Fibroblast of pulmonary artery (primary cell): ENCODE measurements around the gene PKMYT1.

ENCODE experiments used
- DNase-seq: peaks from one replicate; pipeline ENCODE4 v3.0.0-alpha.2; 2010; ENCODE audit warnings: low read depth
- H3K4me3 ChIP-seq: replicated peaks from 2 replicates; pipeline ENCODE4 v1.5.1; 2011; ENCODE audit warnings: low read depth, mild to moderate bottlenecking, control low read depth, low read length, moderate library complexity
- CTCF ChIP-seq: IDR thresholded peaks from 2 replicates; pipeline ENCODE4 v1.5.1; 2011; ENCODE audit warnings: mild to moderate bottlenecking, control low read depth, low read length, inconsistent platforms; ENCODE audit errors: missing control alignments

PKMYT1 gene

GRCh38 chr16:3022208-3022683, 42.0 kb upstream of the PKMYT1 start:
- peak; percentile 95 for DNase-seq
- peak overlapping the region; percentile 80 for H3K4me3 ChIP-seq
- TF ChIP-seq CTCF, result no peak

- DNase-seq, result peak; percentile 76
- TF ChIP-seq CTCF, result peak; percentile 20
- peak overlapping the region; percentile 80 for H3K4me3 ChIP-seq
Measured at GRCh38 chr16:3021449-3022207, 41.4 kb upstream of the PKMYT1 start.

GRCh38 chr16:3020604-3021448, 40.6 kb upstream of the PKMYT1 start:
- DNase-seq, result peak; percentile 81
- H3K4me3 ChIP-seq, result peak overlapping the region; percentile 80
- no peak for TF ChIP-seq CTCF

GRCh38 chr16:3020247-3020603, 40.0 kb upstream of the PKMYT1 start, which contains the start of gene TNFRSF12A:
TNFRSF12A (plus strand) TSS chr16:3020368; CDS start chr16:3020398, 30 bp downstream.
- DNase-seq, result peak; percentile 65
- TF ChIP-seq CTCF, result no peak
- H3K4me3 ChIP-seq, result peak within 1 kb of the TSS; percentile 80

GRCh38 chr16:3019594-3020246, 39.5 kb upstream of the PKMYT1 start:
- no peak for TF ChIP-seq CTCF
- H3K4me3 ChIP-seq, result peak overlapping the region; percentile 80
- no peak for DNase-seq

- TF ChIP-seq CTCF, result peak; percentile 7
- no peak for DNase-seq
- H3K4me3 ChIP-seq, result no peak within 1 kb of the TSS
Measured at GRCh38 chr16:3017794-3018506, 37.7 kb upstream of the PKMYT1 start, which contains the start of gene CLDN6. CLDN6 (minus strand) TSS chr16:3018183; CDS start chr16:3016021, 2,162 bp downstream.
